ENCODE data around the gene KDSR.

KDSR gene

DNA sequence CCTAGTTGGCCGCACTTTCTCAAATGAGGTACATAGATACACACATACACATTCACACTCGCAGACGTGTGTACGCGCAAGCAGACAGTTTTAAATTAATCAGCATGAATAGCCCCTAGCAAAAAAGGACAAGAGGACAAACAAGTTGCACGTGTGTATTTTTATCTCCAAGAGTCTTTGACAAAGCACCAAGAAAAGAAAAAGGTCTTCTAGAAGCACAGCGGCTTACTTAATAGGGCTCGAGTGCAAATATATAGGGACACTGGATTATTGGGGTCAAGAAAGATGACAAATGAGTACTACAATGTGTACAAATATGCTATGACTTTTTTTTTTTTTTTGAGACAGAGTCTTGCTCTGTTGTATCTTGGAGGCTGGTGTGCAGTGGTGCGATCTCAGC is 45.7 kb downstream of the KDSR start:
- no peak for TF ChIP-seq CTCF (IDR thresholded peaks at IDR 0.05; ENCODE audit: insufficient read depth, low read length, missing control alignments)
- DNase-seq (ENCODE audit: low read depth, low spot score): no peak
- H3K4me3 ChIP-seq (ENCODE audit: low read depth, low read length): no peak overlapping the region; the same call in 1 of the 2 replicates
- POLR2A ChIA-PET: no interaction called here
- CTCF ChIA-PET: interaction anchor here (0.6 to 8.9 kb wide), 7 partner anchors 13 to 727 kb away, joined by 3 to 287 read pairs (median 37); no protein-coding TSS in a partner anchor

DNA sequence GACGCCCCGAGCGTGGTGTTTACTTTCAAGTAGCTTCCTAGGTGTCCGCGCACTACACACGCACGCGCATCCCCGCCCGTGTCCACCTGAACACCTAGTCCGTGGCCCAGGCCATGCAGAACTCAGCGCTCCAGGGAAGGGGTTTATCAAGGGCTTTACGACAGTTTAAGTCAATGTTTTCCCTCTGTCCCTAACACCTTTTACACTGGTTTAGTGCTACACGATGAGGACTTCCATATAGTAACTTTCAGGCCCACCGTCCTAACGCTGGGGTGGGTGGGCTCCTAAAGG is 46.1 kb downstream of the KDSR start:
- TF ChIP-seq CTCF (IDR thresholded peaks at IDR 0.05; ENCODE audit: insufficient read depth, low read length, missing control alignments): no peak
- peak overlapping the region; percentile 76 for H3K4me3 ChIP-seq (ENCODE audit: low read depth, low read length)
- ChIA-PET POLR2A (no interaction called here), CTCF (interaction anchor here (0.6 to 8.9 kb wide), 7 partner anchors 14 to 727 kb away, joined by 3 to 287 read pairs (median 37); no protein-coding TSS in a partner anchor)
- DNase-seq (ENCODE audit: low read depth, low spot score): no peak

DNA sequence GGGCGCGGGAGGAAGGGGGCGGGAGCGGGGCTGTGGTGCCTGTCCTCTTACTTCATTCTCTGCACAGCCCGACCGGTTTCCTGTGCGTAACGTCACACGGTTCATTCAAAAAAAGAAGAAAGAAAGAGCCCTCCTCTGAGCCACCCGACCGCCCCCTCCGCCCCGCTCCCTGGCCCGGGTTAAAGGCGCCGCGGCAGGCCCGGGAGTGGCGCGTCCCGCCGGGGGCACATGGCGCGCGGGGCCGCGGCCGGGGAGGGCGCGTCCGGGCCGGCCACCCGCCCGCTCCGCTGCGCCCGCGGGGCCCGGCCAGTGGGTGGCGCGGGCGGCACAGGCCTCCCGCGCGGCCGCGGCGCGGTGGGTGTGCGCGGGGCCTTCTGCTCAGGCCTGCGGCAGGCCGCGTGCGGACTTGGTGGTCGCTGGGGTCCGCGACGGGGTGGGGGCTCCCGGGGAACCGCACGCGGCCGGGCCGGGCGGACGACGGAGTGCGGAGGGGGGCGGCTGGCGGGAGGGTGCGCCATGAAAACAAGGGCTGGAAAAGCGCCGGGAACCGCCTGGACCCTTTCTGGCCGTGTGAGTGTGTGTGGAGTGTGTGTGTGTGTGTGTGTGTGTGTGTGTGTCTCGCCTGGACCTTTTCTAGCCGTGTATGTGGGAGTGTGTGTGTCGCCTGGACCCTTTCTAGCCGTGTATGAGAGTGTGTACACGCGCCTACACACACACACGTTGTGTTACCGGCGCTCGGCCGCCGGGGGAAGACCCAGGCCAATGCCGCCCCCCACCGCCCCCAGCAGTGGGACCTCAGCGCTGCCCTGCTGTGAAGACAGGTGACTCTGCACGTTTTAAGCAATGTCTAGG is 46.7 kb downstream of the KDSR start:
- ChIA-PET POLR2A (no interaction called here), CTCF (interaction anchor here (0.6 to 8.9 kb wide), 12 partner anchors 7 to 421 kb away, joined by 3 to 287 read pairs (median 3); no protein-coding TSS in a partner anchor)
- H3K4me3 ChIP-seq (ENCODE audit: low read depth, low read length): peak overlapping the region; percentile 76
- TF ChIP-seq CTCF (IDR thresholded peaks at IDR 0.05; ENCODE audit: insufficient read depth, low read length, missing control alignments): no peak
- no peak for DNase-seq (ENCODE audit: low read depth, low spot score)

DNA sequence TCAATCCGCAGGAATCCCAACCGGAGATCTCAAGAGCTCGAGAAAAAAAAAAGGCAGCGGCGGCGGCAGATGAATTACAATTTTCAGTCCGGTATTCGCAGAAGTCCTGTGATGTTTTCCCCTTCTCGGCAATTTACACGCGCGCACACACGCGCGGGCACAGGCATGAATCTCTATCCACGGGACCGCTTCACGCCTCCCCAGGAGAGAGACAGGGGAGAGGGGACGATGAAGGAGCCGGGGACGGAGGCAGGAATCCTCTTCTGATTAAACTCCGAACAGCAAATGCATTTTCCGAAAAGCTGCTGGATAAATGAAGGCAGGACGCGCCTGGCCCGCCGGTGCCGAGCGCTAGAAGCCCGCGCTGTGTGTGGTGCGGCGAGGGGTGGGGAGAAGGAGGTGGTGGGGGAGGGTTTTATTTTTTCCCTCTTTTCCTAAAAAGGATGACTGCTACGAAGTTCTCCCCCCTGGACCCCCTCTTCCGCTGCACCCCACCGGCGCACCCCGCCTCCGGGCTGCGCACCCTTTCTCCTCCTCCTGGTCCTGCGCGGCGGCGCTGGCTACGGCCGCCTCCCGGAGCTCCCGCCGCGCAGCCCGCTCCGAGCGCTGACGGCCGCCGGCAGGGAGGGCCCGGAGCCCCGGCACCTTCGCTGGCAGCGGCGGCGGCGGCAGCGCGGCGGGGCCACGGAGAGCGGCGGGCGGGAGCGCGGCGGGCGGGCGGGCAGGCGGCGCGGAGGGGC is 47.5 kb downstream of the KDSR start, which contains the start of gene BCL2:
Gene BCL2, minus strand, starts transcription at position 387 of the 740 bp plus-strand sequence.
- TF ChIP-seq CTCF (IDR thresholded peaks at IDR 0.05; ENCODE audit: insufficient read depth, low read length, missing control alignments): no peak
- POLR2A ChIA-PET: no interaction called here
- peak within 1 kb of the TSS; percentile 76 for H3K4me3 ChIP-seq (ENCODE audit: low read depth, low read length)
- no peak for DNase-seq (ENCODE audit: low read depth, low spot score)
- CTCF ChIA-PET: interaction anchor here (0.7 to 3.8 kb wide), 13 partner anchors 8 to 303 kb away, joined by 3 to 36 read pairs (median 3); no protein-coding TSS in a partner anchor

GRCh38 chr18:63318889-63319382 is 48.1 kb downstream of the KDSR start:
- POLR2A ChIA-PET: no interaction called here
- TF ChIP-seq CTCF (IDR thresholded peaks at IDR 0.05; ENCODE audit: insufficient read depth, low read length, missing control alignments): no peak
- no peak for DNase-seq (ENCODE audit: low read depth, low spot score)
- CTCF ChIA-PET: interaction anchor here (1.0 to 3.8 kb wide), 13 partner anchors 9 to 302 kb away, joined by 3 to 36 read pairs (median 3); no protein-coding TSS in a partner anchor
- peak overlapping the region; percentile 76 for H3K4me3 ChIP-seq (ENCODE audit: low read depth, low read length)
